GM18907 (cell line): ENCODE measurements around the gene COX8A.

Experiments used
- ATAC-seq: cut with Tn5 transposase; IDR thresholded peaks from one replicate; pipeline ENCODE4 v1.9.1; 2021; ENCODE audit warnings: mild to moderate bottlenecking, moderate library complexity; ENCODE audit not compliant: unreplicated experiment

Gene COX8A

GRCh38 chr11:64001484-64002420 is 27.3 kb downstream of the COX8A start:
- no peak for ATAC-seq

- ATAC-seq: no peak
These were observed 29.6 kb downstream of the COX8A start for GRCh38 chr11:64003807-64004589.

- ATAC-seq: no peak
These were observed 30.2 kb downstream of the COX8A start for GRCh38 chr11:64004590-64004984.

GRCh38 chr11:64005691-64006090 is 31.3 kb downstream of the COX8A start:
- ATAC-seq: no peak

GRCh38 chr11:64006398-64006797 is 32.0 kb downstream of the COX8A start:
- ATAC-seq: no peak

GRCh38 chr11:64007160-64007628 is 32.8 kb downstream of the COX8A start:
- no peak for ATAC-seq

- ATAC-seq: no peak
These were observed 33.3 kb downstream of the COX8A start for GRCh38 chr11:64007629-64008282.

GRCh38 chr11:64008283-64008913 is 34.0 kb downstream of the COX8A start:
- no peak for ATAC-seq

- no peak for ATAC-seq
These were observed 34.7 kb downstream of the COX8A start for GRCh38 chr11:64008914-64009633.

- ATAC-seq: no peak
These were observed 35.3 kb downstream of the COX8A start for GRCh38 chr11:64009710-64010109.

- no peak for ATAC-seq
These were observed 36.4 kb downstream of the COX8A start for GRCh38 chr11:64010783-64011182.

- ATAC-seq: no peak
These were observed 37.0 kb downstream of the COX8A start for GRCh38 chr11:64011371-64011770.

GRCh38 chr11:64013141-64013896 is 38.9 kb downstream of the COX8A start:
- no peak for ATAC-seq

GRCh38 chr11:64014356-64014755 is 39.9 kb downstream of the COX8A start:
- no peak for ATAC-seq

GRCh38 chr11:64015510-64015909 is 41.1 kb downstream of the COX8A start:
- no peak for ATAC-seq

GRCh38 chr11:64015935-64016845 is 41.8 kb downstream of the COX8A start:
- ATAC-seq: no peak

GRCh38 chr11:64017945-64018224 is 43.5 kb downstream of the COX8A start:
- ATAC-seq: no peak

GRCh38 chr11:64018310-64018709 is 43.9 kb downstream of the COX8A start:
- ATAC-seq: no peak
